ENCODE data around the gene CELF5.
A peak's percentile ranks its signal among the peaks of the same experiment; 100 is the strongest.

GRCh38 chr19:3198901-3199700 lies 25.4 kb upstream of the CELF5 start:
- TF ChIP-seq POLR2AphosphoS5 (IDR thresholded peaks at IDR 0.05; ENCODE audit: borderline replicate concordance, low read depth, low read length) (0 out of 2 replicates have a peak, but pooled peaks have one; percentile 5), EZH2 (IDR thresholded peaks at IDR 0.05) (no peak)
